Mucosa of descending colon (tissue), 3 donors: ENCODE results near the gene LCP1. TPM values are rescaled to one million over a fixed set of nuclear protein-coding genes. Genes with fewer than 3 reads are reported as not detected.

Source experiments
- ATAC-seq: fragments of 200-7000 bp; cut with Tn5 transposase; one replicate; pipeline ENCODE4 v1.9.1; 2020; ENCODE audit warnings: mild to moderate bottlenecking, moderate library complexity
- DNase-seq, 3 donors: peaks; one replicate each; pipeline ENCODE4 v3.0.0-alpha.2; 2020
- H3K36me3 ChIP-seq: fragments of 200-600 bp; one replicate; pipeline ENCODE4 v1.8.0; 2021; ENCODE audit warnings: low read depth, mild to moderate bottlenecking
- H3K4me1 ChIP-seq: fragments of 200-600 bp; one replicate; pipeline ENCODE4 v1.8.0; 2021; ENCODE audit warnings: low read depth, mild to moderate bottlenecking
- H3K4me3 ChIP-seq: fragments of 200-600 bp; one replicate; pipeline ENCODE4 v1.8.0; 2021; ENCODE audit warnings: mild to moderate bottlenecking
- H3K9me3 ChIP-seq: fragments of 200-600 bp; one replicate; pipeline ENCODE4 v1.8.0; 2021; ENCODE audit warnings: mild to moderate bottlenecking
- intact Hi-C, 2 donors: fragments of 100-400 bp; cut with DNase I in 1 of 2; cut with micrococcal nuclease in 1 of 2; formaldehyde crosslinking; loops; one replicate each; pipeline versions ENCODE4 v1.11.0 to v1.11.1; 2022; cut with DNase I, micrococcal nuclease
- total RNA-seq, 3 donors: library from RNA; stranded (reverse); fragmentation: NEBNext Ultra II Directional in 2 of 3; extraction: Animal tissue kit (Norgen Biotek cat#: 25700) in 2 of 3; gene quantifications; one replicate each; pipeline versions ENCODE4 v1.2.1 to v1.2.4, GENCODE V29; 2021 to 2023
- TF ChIP-seq, protein P1 (sequence below): fragments of 200-600 bp; IDR thresholded peaks from one replicate; pipeline ENCODE4 v1.8.0; 2022; ENCODE audit warnings: antibody characterized with exemption, mild to moderate bottlenecking
- donor health status: DM: no; HTN: no; CAD: no; lungs with moderate emphysema.
- donor health status: DM: no; HTN: no; CAD: no.
- donor health status: DM: no; HTN: yes; CAD: no.

LCP1 gene
- total RNA-seq, 3 donors from 2014 or later = 15.7 to 53.3 (median 35.1) TPM

DNA sequence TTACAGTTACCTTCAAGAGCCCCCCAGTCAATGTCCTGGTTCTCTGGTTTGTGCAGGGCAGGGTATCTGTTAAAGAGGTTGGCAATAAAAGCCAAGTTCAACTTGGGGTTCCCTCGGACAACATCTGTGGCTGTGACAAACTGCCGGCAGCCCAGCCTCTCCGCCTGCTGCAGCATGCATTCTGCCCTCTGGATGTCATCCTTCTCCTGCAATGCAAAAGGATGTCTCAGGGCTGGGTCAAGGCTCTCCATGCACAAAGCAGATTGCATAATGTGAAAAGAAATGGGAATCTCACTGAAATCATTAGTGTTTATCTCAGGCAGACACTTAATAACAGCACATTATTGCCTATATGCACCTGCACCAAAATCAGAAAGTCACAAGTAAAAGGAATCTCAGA is 35.1 kb downstream of the LCP1 start:
- DNase-seq (no peak), ATAC-seq (no peak)
- Histone ChIP-seq H3K9me3 (no peaks in the 10 kb centered on the region), H3K36me3 (no peaks in the 10 kb centered on the region), H3K4me1 (no peaks in the 10 kb centered on the region), H3K4me3 (no peak overlapping the region)
- TF ChIP-seq, protein P1, sequence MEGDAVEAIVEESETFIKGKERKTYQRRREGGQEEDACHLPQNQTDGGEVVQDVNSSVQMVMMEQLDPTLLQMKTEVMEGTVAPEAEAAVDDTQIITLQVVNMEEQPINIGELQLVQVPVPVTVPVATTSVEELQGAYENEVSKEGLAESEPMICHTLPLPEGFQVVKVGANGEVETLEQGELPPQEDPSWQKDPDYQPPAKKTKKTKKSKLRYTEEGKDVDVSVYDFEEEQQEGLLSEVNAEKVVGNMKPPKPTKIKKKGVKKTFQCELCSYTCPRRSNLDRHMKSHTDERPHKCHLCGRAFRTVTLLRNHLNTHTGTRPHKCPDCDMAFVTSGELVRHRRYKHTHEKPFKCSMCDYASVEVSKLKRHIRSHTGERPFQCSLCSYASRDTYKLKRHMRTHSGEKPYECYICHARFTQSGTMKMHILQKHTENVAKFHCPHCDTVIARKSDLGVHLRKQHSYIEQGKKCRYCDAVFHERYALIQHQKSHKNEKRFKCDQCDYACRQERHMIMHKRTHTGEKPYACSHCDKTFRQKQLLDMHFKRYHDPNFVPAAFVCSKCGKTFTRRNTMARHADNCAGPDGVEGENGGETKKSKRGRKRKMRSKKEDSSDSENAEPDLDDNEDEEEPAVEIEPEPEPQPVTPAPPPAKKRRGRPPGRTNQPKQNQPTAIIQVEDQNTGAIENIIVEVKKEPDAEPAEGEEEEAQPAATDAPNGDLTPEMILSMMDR = no peak
- intact Hi-C loops = no loop called here

GRCh38 chr13:46145950-46146349 is 36.0 kb downstream of the LCP1 start:
- DNase-seq (no peak), ATAC-seq (no peak)
- no peaks in the 10 kb centered on the region for H3K4me1 ChIP-seq
- no peak overlapping the region for H3K4me3 ChIP-seq
- TF ChIP-seq, protein P1 = no peak
- intact Hi-C loops = no loop called here
- H3K36me3 ChIP-seq = no peaks in the 10 kb centered on the region
- no peaks in the 10 kb centered on the region for H3K9me3 ChIP-seq

- no peaks in the 10 kb centered on the region for H3K9me3 ChIP-seq
- intact Hi-C loops = no loop called here
- DNase-seq (no peak), ATAC-seq (no peak)
- TF ChIP-seq, protein P1 = no peak
- no peaks in the 10 kb centered on the region for H3K36me3 ChIP-seq
- H3K4me1 ChIP-seq = no peaks in the 10 kb centered on the region
- no peak overlapping the region for H3K4me3 ChIP-seq
Measured at GRCh38 chr13:46145135-46145534, 36.8 kb downstream of the LCP1 start.

DNA sequence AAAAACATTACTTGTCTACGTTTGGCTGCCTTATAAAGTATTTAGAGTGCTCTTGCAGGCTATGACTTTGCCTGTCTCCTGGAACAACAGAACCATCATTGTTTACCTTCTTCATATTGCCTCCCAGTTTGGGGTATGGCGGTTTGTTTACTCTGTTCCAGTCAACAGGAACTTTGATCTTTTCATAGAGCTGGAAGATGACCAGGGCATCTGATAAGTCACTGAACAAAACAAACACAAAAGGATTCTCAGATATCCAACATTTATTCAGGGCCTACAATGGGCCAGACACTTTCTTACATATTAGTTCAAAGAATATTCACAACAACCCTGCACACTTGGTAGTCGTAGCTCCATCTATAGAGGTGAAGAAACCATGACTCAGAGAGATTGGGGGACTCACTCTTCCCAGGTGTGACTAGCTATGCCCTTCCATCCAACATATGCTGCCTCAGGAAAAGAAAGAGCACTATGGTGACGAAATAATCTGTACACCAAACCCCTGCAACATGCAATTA is 38.7 kb downstream of the LCP1 start:
- ATAC-seq = peak; percentile 39
- TF ChIP-seq, protein P1 = no peak
- intact Hi-C loops = no loop called here

GRCh38 chr13:46142776-46143175 is 39.2 kb downstream of the LCP1 start:
- H3K9me3 ChIP-seq = no peaks in the 10 kb centered on the region
- DNase-seq = no peak
- intact Hi-C loops = no loop called here
- TF ChIP-seq, protein P1 = no peak
- no peak overlapping the region for H3K4me3 ChIP-seq
- H3K4me1 ChIP-seq = no peaks in the 10 kb centered on the region
- ATAC-seq = no peak
- H3K36me3 ChIP-seq = no peaks in the 10 kb centered on the region

More for the DNA sequence above, 38.7 kb downstream of the LCP1 start:
- Histone ChIP-seq H3K4me3 (no peak overlapping the region), H3K9me3 (no peaks in the 10 kb centered on the region), H3K4me1 (no peaks in the 10 kb centered on the region), H3K36me3 (no peaks in the 10 kb centered on the region)
- no peak for DNase-seq

GRCh38 chr13:46140044-46140443 is 41.9 kb downstream of the LCP1 start:
- ATAC-seq = no peak
- H3K4me1 ChIP-seq = no peaks in the 10 kb centered on the region
- DNase-seq = no peak
- H3K4me3 ChIP-seq = no peak overlapping the region
- H3K9me3 ChIP-seq = no peaks in the 10 kb centered on the region
- TF ChIP-seq, protein P1 = no peak
- H3K36me3 ChIP-seq = no peaks in the 10 kb centered on the region
- intact Hi-C loops = no loop called here
